ENCODE measurements around the gene TEP1. TPM values are rescaled to one million over a fixed set of nuclear protein-coding genes. Genes with fewer than 3 reads are reported as not detected.
A peak's percentile ranks its signal among the peaks of the same experiment; 100 is the strongest.

Gene TEP1
- total and polyA plus RNA-seq, 2 of the 13 experiments (the other 11 are each of a cell fraction or from before 2014, with no cell fraction given), result 11.0 to 12.8 TPM

DNA sequence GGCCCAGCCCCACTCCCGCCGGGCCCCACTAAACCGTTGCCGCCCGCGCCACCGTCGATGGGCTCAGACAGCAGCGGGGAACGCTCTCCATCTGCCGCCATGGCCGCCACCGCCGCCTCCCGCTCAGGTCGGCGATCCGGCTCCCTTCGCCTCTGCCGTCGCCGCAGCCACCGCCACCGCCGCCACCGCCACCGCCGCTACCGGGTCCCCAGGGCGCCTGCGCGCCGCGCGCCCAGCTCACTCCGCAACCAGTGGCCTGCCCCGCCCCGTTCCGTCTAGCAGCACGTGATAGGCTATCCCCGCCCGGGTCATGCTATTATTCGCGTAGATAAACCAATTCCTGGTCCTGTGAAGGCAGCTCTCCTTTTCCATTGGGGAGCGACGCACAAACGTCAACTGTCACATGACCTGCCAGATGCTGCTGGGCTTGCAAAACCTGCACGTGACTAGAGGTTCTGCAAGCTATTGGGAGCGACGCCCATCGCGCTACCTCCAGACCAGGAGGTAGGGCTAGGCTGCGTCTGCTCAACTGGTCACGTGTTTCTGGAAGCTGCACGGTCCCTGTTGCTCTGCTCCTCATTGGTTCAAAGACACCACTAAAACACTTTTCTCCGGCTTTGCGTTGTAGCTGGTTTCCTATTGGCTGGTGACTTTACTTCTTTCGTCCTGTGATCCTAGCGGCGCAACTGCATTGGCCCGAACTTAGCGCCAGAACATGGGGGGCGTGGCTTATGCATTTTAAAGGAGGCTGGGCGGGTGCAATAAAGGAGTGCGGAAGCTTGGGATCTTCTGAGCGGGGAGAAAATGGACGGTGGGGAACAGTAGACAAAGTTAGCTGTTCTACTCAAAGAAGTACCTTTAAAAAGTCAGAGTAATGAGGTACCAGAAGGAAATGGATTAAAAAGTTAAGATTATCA, 48.2 kb upstream of the TEP1 start, which contains the start of gene PIP4P1 (continued):
- no peak for TF ChIP-seq MAZ (IDR thresholded peaks at IDR 0.05; ENCODE audit: borderline replicate concordance, low read depth, low read length)
- TF ChIP-seq MAZ (CRISPR knock-in tag; IDR thresholded peaks at IDR 0.05; ENCODE audit: low read depth), result peak; percentile 95
- no peak for TF ChIP-seq JUNB (CRISPR knock-in tag; IDR thresholded peaks at IDR 0.05; ENCODE audit: borderline replicate concordance)
- TF ChIP-seq, protein P1, sequence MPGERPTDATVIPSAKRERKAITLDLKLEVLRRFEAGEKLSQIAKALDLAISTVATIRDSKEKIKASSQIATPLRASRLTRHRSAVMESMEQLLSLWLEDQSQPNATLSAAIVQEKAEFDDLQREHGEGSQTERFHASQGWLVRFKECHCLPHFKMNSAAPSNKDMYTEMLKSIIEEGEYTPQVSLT (CRISPR knock-in tag; IDR thresholded peaks at IDR 0.05; ENCODE audit: borderline replicate concordance, low read depth), result no peak; the same call in 1 of the 2 replicates
- TF ChIP-seq PTBP1 (IDR thresholded peaks at IDR 0.05; ENCODE audit: low read depth, low read length, poor library complexity, severe bottlenecking), result no peak
- TF ChIP-seq ZNF232 (CRISPR knock-in tag; IDR thresholded peaks at IDR 0.05; ENCODE audit: borderline replicate concordance), result peak; percentile 90; the same call in 1 of the 2 replicates
- no peak for TF ChIP-seq AGO1 (IDR thresholded peaks at IDR 0.05; ENCODE audit: low read depth, low read length, poor library complexity, severe bottlenecking)
- peak; percentile 70; the same call in 1 of the 2 replicates for TF ChIP-seq ZNF709 (CRISPR knock-in tag; IDR thresholded peaks at IDR 0.05)
- TF ChIP-seq, protein P2, sequence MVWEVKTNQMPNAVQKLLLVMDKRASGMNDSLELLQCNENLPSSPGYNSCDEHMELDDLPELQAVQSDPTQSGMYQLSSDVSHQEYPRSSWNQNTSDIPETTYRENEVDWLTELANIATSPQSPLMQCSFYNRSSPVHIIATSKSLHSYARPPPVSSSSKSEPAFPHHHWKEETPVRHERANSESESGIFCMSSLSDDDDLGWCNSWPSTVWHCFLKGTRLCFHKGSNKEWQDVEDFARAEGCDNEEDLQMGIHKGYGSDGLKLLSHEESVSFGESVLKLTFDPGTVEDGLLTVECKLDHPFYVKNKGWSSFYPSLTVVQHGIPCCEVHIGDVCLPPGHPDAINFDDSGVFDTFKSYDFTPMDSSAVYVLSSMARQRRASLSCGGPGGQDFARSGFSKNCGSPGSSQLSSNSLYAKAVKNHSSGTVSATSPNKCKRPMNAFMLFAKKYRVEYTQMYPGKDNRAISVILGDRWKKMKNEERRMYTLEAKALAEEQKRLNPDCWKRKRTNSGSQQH (CRISPR knock-in tag; IDR thresholded peaks at IDR 0.05; ENCODE audit: low read depth), result 0 out of 2 replicates have a peak, but pooled peaks have one; percentile 30
- TF ChIP-seq MAFK (conservative IDR thresholded peaks at IDR 0.05 in 1 of 2, IDR thresholded peaks at IDR 0.05 in 1 of 2; ENCODE audit: low read length in 2 of 2), result peak; percentile 85 to 91
- peak; percentile 96 for TF ChIP-seq TBX2 (CRISPR knock-in tag; IDR thresholded peaks at IDR 0.05; ENCODE audit: borderline replicate concordance)
- peak; percentile 96; the same call in 1 of the 2 replicates for TF ChIP-seq ZNF207 (IDR thresholded peaks at IDR 0.05; ENCODE audit: borderline replicate concordance)
- peak; percentile 83; the same call in 1 of the 2 replicates for TF ChIP-seq ZNF101 (CRISPR knock-in tag; IDR thresholded peaks at IDR 0.05; ENCODE audit: borderline replicate concordance, low read depth)
- TF ChIP-seq KLF9 (CRISPR knock-in tag; IDR thresholded peaks at IDR 0.05; ENCODE audit: low read depth), result peak; percentile 95
- peak; percentile 96 for TF ChIP-seq DR1 (CRISPR knock-in tag; IDR thresholded peaks at IDR 0.05)
- no peak for TF ChIP-seq ZNF746 (CRISPR knock-in tag; IDR thresholded peaks at IDR 0.05)
- TF ChIP-seq, protein P3, sequence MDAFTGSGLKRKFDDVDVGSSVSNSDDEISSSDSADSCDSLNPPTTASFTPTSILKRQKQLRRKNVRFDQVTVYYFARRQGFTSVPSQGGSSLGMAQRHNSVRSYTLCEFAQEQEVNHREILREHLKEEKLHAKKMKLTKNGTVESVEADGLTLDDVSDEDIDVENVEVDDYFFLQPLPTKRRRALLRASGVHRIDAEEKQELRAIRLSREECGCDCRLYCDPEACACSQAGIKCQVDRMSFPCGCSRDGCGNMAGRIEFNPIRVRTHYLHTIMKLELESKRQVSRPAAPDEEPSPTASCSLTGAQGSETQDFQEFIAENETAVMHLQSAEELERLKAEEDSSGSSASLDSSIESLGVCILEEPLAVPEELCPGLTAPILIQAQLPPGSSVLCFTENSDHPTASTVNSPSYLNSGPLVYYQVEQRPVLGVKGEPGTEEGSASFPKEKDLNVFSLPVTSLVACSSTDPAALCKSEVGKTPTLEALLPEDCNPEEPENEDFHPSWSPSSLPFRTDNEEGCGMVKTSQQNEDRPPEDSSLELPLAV (CRISPR knock-in tag; conservative IDR thresholded peaks at IDR 0.05; ENCODE audit: low read depth), result no peak; the same call in 1 of the 2 replicates
- peak; percentile 98 for TF ChIP-seq ZMAT3 (CRISPR knock-in tag; conservative IDR thresholded peaks at IDR 0.05)
- TF ChIP-seq ZKSCAN1 (IDR thresholded peaks at IDR 0.05; ENCODE audit: low read length), result no peak
- peak; percentile 93 for TF ChIP-seq ZNF616 (CRISPR knock-in tag; IDR thresholded peaks at IDR 0.05; ENCODE audit: low read depth)
- TF ChIP-seq NR2F1 (CRISPR knock-in tag; IDR thresholded peaks at IDR 0.05), result no peak
- peak; percentile 90; the same call in 1 of the 2 replicates for TF ChIP-seq ZFP41 (CRISPR knock-in tag; IDR thresholded peaks at IDR 0.05; ENCODE audit: borderline replicate concordance)
- no peak for TF ChIP-seq TOE1 (CRISPR knock-in tag; IDR thresholded peaks at IDR 0.05)
- TF ChIP-seq CENPT (CRISPR knock-in tag; IDR thresholded peaks at IDR 0.05; ENCODE audit: low read depth), result peak; percentile 64; the same call in 1 of the 2 replicates
- TF ChIP-seq KDM4B (CRISPR knock-in tag; IDR thresholded peaks at IDR 0.05), result no peak
- no peak; the same call in 1 of the 2 replicates for TF ChIP-seq SNAI1 (CRISPR knock-in tag; IDR thresholded peaks at IDR 0.05; ENCODE audit: borderline replicate concordance)
